OCI-LY7 (cell line): Measurements from ENCODE around the gene CA9. TPM values are rescaled to one million over a fixed set of nuclear protein-coding genes. Genes with fewer than 3 reads are reported as not detected.

Source experiments
- BruUV-seq: library from RNA; stranded (reverse); fragments of 400-500 nt; replicated peaks from 2 replicates; lab custom pipeline; 2021; lab: Mats Ljungman, UMichigan
- CTCF ChIA-PET: fragments of 300-600 bp; sonication (Branson Sonifier 250); formaldehyde crosslinking; loops from one replicate; lab custom pipeline; 2022; ENCODE audit warnings: antibody characterized with exemption; ENCODE audit not compliant: unreplicated experiment; lab: Charles Lee
- POLR2A ChIA-PET: fragments of 300-600 bp; sonication (Branson Sonifier 250); formaldehyde crosslinking; loops from one replicate; lab custom pipeline; 2022; ENCODE audit warnings: antibody characterized with exemption; lab: Charles Lee
- DNase-seq: peaks from one replicate; pipeline ENCODE4 v3.0.0-alpha.2; 2015; ENCODE audit warnings: low spot score
- H2AFZ ChIP-seq: fragments of 200-600 bp; sonication (generic), shearing (Covaris generic); 2 replicates; pipeline ENCODE4 v1.6.1; 2014; ENCODE audit warnings: mild to moderate bottlenecking, antibody characterized with exemption, low read length, moderate library complexity
- H3K27ac ChIP-seq: fragments of 200-600 bp; sonication (generic); 2 replicates; pipeline ENCODE4 v1.5.1; 2014; ENCODE audit warnings: mixed run types, low read depth, mild to moderate bottlenecking, moderate library complexity, low read length, inconsistent platforms; ENCODE audit not compliant: poor library complexity, severe bottlenecking
- H3K36me3 ChIP-seq: fragments of 200-600 bp; sonication (generic); 2 replicates; pipeline ENCODE4 v1.6.1; 2014; ENCODE audit warnings: mild to moderate bottlenecking, antibody characterized with exemption, low read length, moderate library complexity, mixed read lengths; ENCODE audit not compliant: insufficient read depth
- H3K4me1 ChIP-seq: fragments of 200-600 bp; sonication (generic); 2 replicates; pipeline ENCODE4 v1.5.1; 2014; ENCODE audit warnings: mild to moderate bottlenecking, low read length; ENCODE audit not compliant: insufficient read depth, poor library complexity, severe bottlenecking
- H3K4me2 ChIP-seq: fragments of 200-600 bp; sonication (generic); 2 replicates; pipeline ENCODE4 v1.6.1; 2014; ENCODE audit warnings: mild to moderate bottlenecking, low read length
- H3K4me3 ChIP-seq: fragments of 200-600 bp; sonication (generic); 2 replicates; pipeline ENCODE4 v1.5.1; 2014; ENCODE audit warnings: mild to moderate bottlenecking, low read depth, low read length; ENCODE audit not compliant: poor library complexity, severe bottlenecking
- H3K79me2 ChIP-seq: fragments of 200-600 bp; sonication (generic); 2 replicates; pipeline ENCODE4 v1.6.1; 2016; ENCODE audit warnings: low read depth, mild to moderate bottlenecking, low read length, moderate library complexity, mixed read lengths; ENCODE audit not compliant: insufficient read depth
- H3K9me2 ChIP-seq: fragments of 200-600 bp; sonication (generic); 2 replicates; pipeline ENCODE4 v1.6.1; 2016; ENCODE audit warnings: mild to moderate bottlenecking, low read length, mixed read lengths; ENCODE audit not compliant: insufficient read depth
- H3K9me3 ChIP-seq: fragments of 200-600 bp; sonication (generic); 2 replicates; pipeline ENCODE4 v1.6.1; 2014; ENCODE audit warnings: mild to moderate bottlenecking, mixed run types, low read length, mixed read lengths
- H4K20me1 ChIP-seq: fragments of 200-600 bp; sonication (generic); 2 replicates; pipeline ENCODE4 v1.6.1; 2014; ENCODE audit warnings: mild to moderate bottlenecking, antibody characterized with exemption, low read length, moderate library complexity, mixed read lengths; ENCODE audit not compliant: insufficient read depth
- CTCF ChIP-seq: fragments of 200-600 bp; sonication (generic); conservative IDR thresholded peaks from 2 replicates; pipeline ENCODE4 v1.5.1; 2014; ENCODE audit warnings: mild to moderate bottlenecking, antibody characterized with exemption, low read length, moderate library complexity, mixed read lengths
- EZH2phosphoT487 ChIP-seq: fragments of 200-600 bp; sonication (generic); IDR thresholded peaks from 2 replicates; pipeline ENCODE4 v1.6.1; 2018; ENCODE audit warnings: low read depth, borderline replicate concordance, mild to moderate bottlenecking, mixed run types, antibody characterized with exemption, low read length, moderate library complexity, mixed read lengths
- intact Hi-C: fragments of 100-400 bp; cut with micrococcal nuclease; formaldehyde crosslinking; loops from one replicate; pipeline ENCODE4 v1.10.0; 2022; ENCODE audit not compliant: unreplicated experiment
- total RNA-seq, 2 experiments: library from RNA; depleted of rRNA in 1 of 2; stranded (reverse); fragments of >200 nt in 1 of 2; shearing (Covaris generic) in 1 of 2; gene quantifications; 2 replicates each; pipeline ENCODE4 v1.2.3, GENCODE V29; 2014 to 2022

Gene CA9
- total RNA-seq, 2 experiments from 2014 or later: 0.16 TPM; not detected in 1

GRCh38 chr9:35664531-35665470 is 8.9 kb upstream of the CA9 start, which contains the start of gene ARHGEF39:
Gene ARHGEF39 (minus strand): TSS chr9:35665195. CDS start chr9:35665169, 26 bp downstream.
- Histone ChIP-seq H3K36me3 (peaks cover 35% of the 10 kb centered on the region), H2AFZ (peak within 1 kb of the TSS; percentile 65), H4K20me1 (no peaks in the 10 kb centered on the region), H3K9me3 (no peaks in the 10 kb centered on the region), H3K4me1 (peaks cover 62% of the 10 kb centered on the region), H3K27ac (peak within 1 kb of the TSS; percentile 85), H3K79me2 (peaks cover 17% of the 10 kb centered on the region; the same call in 1 of the 2 replicates), H3K9me2 (no peaks in the 10 kb centered on the region), H3K4me3 (peak within 1 kb of the TSS; percentile 78), H3K4me2 (peak within 1 kb of the TSS; percentile 99)
- CTCF ChIA-PET: interaction anchor here (0.7 to 2.0 kb wide), 8 partner anchors 8 to 84 kb away, joined by 3 to 13 read pairs (median 3); no protein-coding TSS in a partner anchor
- TSS peak; percentile 44 for BruUV-seq
- intact Hi-C loops: no loop called here
- TF ChIP-seq CTCF (peak; percentile 67), EZH2phosphoT487 (no peak)
- POLR2A ChIA-PET: interaction anchor here (0.7 to 5.5 kb wide), 24 partner anchors 9 to 576 kb away, joined by 3 to 28 read pairs (median 5); partner anchors contain the start of genes CA9, CD72, GBA2 and HINT2
- DNase-seq: peak; percentile 88

- Histone ChIP-seq H3K9me2 (no peaks in the 10 kb centered on the region), H3K36me3 (peaks cover 30% of the 10 kb centered on the region), H4K20me1 (no peaks in the 10 kb centered on the region), H2AFZ (peak overlapping the region; percentile 65), H3K9me3 (no peaks in the 10 kb centered on the region), H3K4me2 (peak overlapping the region; percentile 99), H3K27ac (peak overlapping the region; percentile 85), H3K4me3 (peak overlapping the region; percentile 78), H3K4me1 (peaks cover 56% of the 10 kb centered on the region), H3K79me2 (peaks cover 14% of the 10 kb centered on the region; the same call in 1 of the 2 replicates)
- intact Hi-C loops: no loop called here
- DNase-seq: no peak
- BruUV-seq: no TSS peak
- POLR2A ChIA-PET: interaction anchor here (0.7 to 5.5 kb wide), 17 partner anchors 9 to 576 kb away, joined by 3 to 28 read pairs (median 5); partner anchors contain the start of genes CA9, CD72 and SIT1
- CTCF ChIA-PET: interaction anchor here (1.3 to 2.0 kb wide), 3 partner anchors 48 to 66 kb away, joined by 3 to 13 read pairs (median 4); no protein-coding TSS in a partner anchor
- TF ChIP-seq EZH2phosphoT487 (no peak), CTCF (no peak)
Observed at GRCh38 chr9:35665471-35665818, 8.3 kb upstream of the CA9 start.
